Mucosa of rectum (tissue), 2 donors: ENCODE data around the gene ATG5.

Experiments used
- H3K27ac ChIP-seq, 2 donors: one replicate each; pipeline ENCODE4 v1.7.0; 2013; ENCODE audit warnings: inconsistent platforms in 2 of 2, low read depth in 2 of 2, low read length in 2 of 2
- H3K27me3 ChIP-seq, 2 donors: one replicate each; pipeline ENCODE4 v1.7.0; 2013; ENCODE audit warnings: low read length in 2 of 2; ENCODE audit not compliant: control insufficient read depth in 2 of 2, insufficient read depth in 2 of 2
- H3K36me3 ChIP-seq, 2 donors: one replicate each; pipeline ENCODE4 v1.7.0; 2013; ENCODE audit warnings: low read length in 2 of 2; ENCODE audit not compliant: control insufficient read depth in 2 of 2, insufficient read depth in 2 of 2
- H3K4me1 ChIP-seq, 2 donors: one replicate each; pipeline ENCODE4 v1.7.0; 2013; ENCODE audit warnings: low read length in 2 of 2, mild to moderate bottlenecking in 1 of 2; ENCODE audit not compliant: control insufficient read depth in 2 of 2, insufficient read depth in 2 of 2
- H3K4me3 ChIP-seq, 2 donors: one replicate each; pipeline ENCODE4 v1.7.0; 2013; ENCODE audit warnings: low read length in 2 of 2
- H3K9ac ChIP-seq, 2 donors: one replicate each; pipeline ENCODE4 v1.7.0; 2013; ENCODE audit warnings: low read length in 2 of 2, low read depth in 1 of 2, mild to moderate bottlenecking in 1 of 2
- H3K9me3 ChIP-seq, 2 donors: one replicate each; pipeline ENCODE4 v1.7.0; 2013; ENCODE audit warnings: low read length in 2 of 2; ENCODE audit not compliant: control insufficient read depth in 2 of 2
- donor health status: healthy.
- donor health status: Normal muscosa, but diverticular disease.

Gene ATG5

GRCh38 chr6:106186714-106187113, 138.8 kb downstream of the ATG5 start:
- H3K36me3 ChIP-seq: no peaks in the 10 kb centered on the region
- H3K9me3 ChIP-seq: no peaks in the 10 kb centered on the region
- no peak overlapping the region for H3K27ac ChIP-seq
- no peaks in the 10 kb centered on the region for H3K4me1 ChIP-seq
- no peaks in the 10 kb centered on the region for H3K27me3 ChIP-seq
- H3K9ac ChIP-seq: no peak overlapping the region
- H3K4me3 ChIP-seq: no peak overlapping the region

GRCh38 chr6:106186172-106186571, 139.4 kb downstream of the ATG5 start:
- Histone ChIP-seq H3K4me3 (no peak overlapping the region), H3K27ac (no peak overlapping the region), H3K9ac (no peak overlapping the region), H3K9me3 (no peaks in the 10 kb centered on the region), H3K4me1 (no peaks in the 10 kb centered on the region), H3K27me3 (no peaks in the 10 kb centered on the region), H3K36me3 (no peaks in the 10 kb centered on the region)

GRCh38 chr6:106185615-106186014, 139.9 kb downstream of the ATG5 start:
- no peak overlapping the region for H3K4me3 ChIP-seq
- no peak overlapping the region for H3K9ac ChIP-seq
- H3K36me3 ChIP-seq: no peaks in the 10 kb centered on the region
- peaks cover under 1 to 2% of the 10 kb centered on the region in 2 donors for H3K4me1 ChIP-seq
- H3K9me3 ChIP-seq: no peaks in the 10 kb centered on the region
- no peaks in the 10 kb centered on the region for H3K27me3 ChIP-seq
- H3K27ac ChIP-seq: no peak overlapping the region

GRCh38 chr6:106184629-106185028, 140.9 kb downstream of the ATG5 start:
- peaks cover 9 to 10% of the 10 kb centered on the region in 2 donors for H3K4me1 ChIP-seq
- no peak overlapping the region for H3K27ac ChIP-seq
- H3K9ac ChIP-seq: no peak overlapping the region

GRCh38 chr6:106183430-106183829, 142.1 kb downstream of the ATG5 start:
- H3K9me3 ChIP-seq: no peaks in the 10 kb centered on the region
- H3K9ac ChIP-seq: no peak overlapping the region
- H3K27ac ChIP-seq: no peak overlapping the region
- no peaks in the 10 kb centered on the region for H3K27me3 ChIP-seq
- H3K4me1 ChIP-seq: peaks cover 11 to 19% of the 10 kb centered on the region in 2 donors
- H3K4me3 ChIP-seq: no peak overlapping the region
- no peaks in the 10 kb centered on the region for H3K36me3 ChIP-seq

More at GRCh38 chr6:106184629-106185028, 140.9 kb downstream of the ATG5 start:
- Histone ChIP-seq H3K4me3 (no peak overlapping the region), H3K9me3 (no peaks in the 10 kb centered on the region), H3K36me3 (no peaks in the 10 kb centered on the region), H3K27me3 (no peaks in the 10 kb centered on the region)

- Histone ChIP-seq H3K36me3 (no peaks in the 10 kb centered on the region), H3K9ac (no peak overlapping the region), H3K4me3 (no peak overlapping the region), H3K4me1 (peaks cover 11 to 19% of the 10 kb centered on the region in 2 donors), H3K27me3 (no peaks in the 10 kb centered on the region), H3K27ac (no peak overlapping the region), H3K9me3 (no peaks in the 10 kb centered on the region)
These were observed 143.1 kb downstream of the ATG5 start for GRCh38 chr6:106182455-106182854.

- peaks cover 11 to 22% of the 10 kb centered on the region in 2 donors for H3K4me1 ChIP-seq
- H3K27me3 ChIP-seq: no peaks in the 10 kb centered on the region
- H3K9ac ChIP-seq: no peak overlapping the region
- H3K9me3 ChIP-seq: no peaks in the 10 kb centered on the region
- no peaks in the 10 kb centered on the region for H3K36me3 ChIP-seq
- H3K27ac ChIP-seq: no peak overlapping the region
- H3K4me3 ChIP-seq: no peak overlapping the region
These were observed 143.7 kb downstream of the ATG5 start for GRCh38 chr6:106181664-106182418.

- Histone ChIP-seq H3K4me3 (no peak overlapping the region), H3K9ac (no peak overlapping the region), H3K9me3 (no peaks in the 10 kb centered on the region), H3K27me3 (no peaks in the 10 kb centered on the region), H3K27ac (peak overlapping the region; percentile 45 to 68), H3K36me3 (no peaks in the 10 kb centered on the region), H3K4me1 (peaks cover 11 to 29% of the 10 kb centered on the region in 2 donors)
These were observed 145.4 kb downstream of the ATG5 start for GRCh38 chr6:106180208-106180607.

- no peak overlapping the region for H3K9ac ChIP-seq
- H3K4me3 ChIP-seq: no peak overlapping the region
- no peaks in the 10 kb centered on the region for H3K36me3 ChIP-seq
- H3K4me1 ChIP-seq: peaks cover 11 to 29% of the 10 kb centered on the region in 2 donors
- no peak overlapping the region for H3K27ac ChIP-seq
- H3K27me3 ChIP-seq: no peaks in the 10 kb centered on the region
- no peaks in the 10 kb centered on the region for H3K9me3 ChIP-seq
These were observed 146.7 kb downstream of the ATG5 start for GRCh38 chr6:106178900-106179299.

GRCh38 chr6:106177786-106178185, 147.8 kb downstream of the ATG5 start:
- no peaks in the 10 kb centered on the region for H3K36me3 ChIP-seq
- no peak overlapping the region for H3K4me3 ChIP-seq
- no peaks in the 10 kb centered on the region for H3K27me3 ChIP-seq
- H3K9ac ChIP-seq: no peak overlapping the region
- no peaks in the 10 kb centered on the region for H3K9me3 ChIP-seq
- H3K27ac ChIP-seq: no peak overlapping the region
- peaks cover 11 to 29% of the 10 kb centered on the region in 2 donors for H3K4me1 ChIP-seq
